Activated CD8-positive, alpha-beta memory T cell treated with anti-CD3 and anti-CD28 coated beads for 4 hours (primary cell): Measurements from ENCODE around the gene LYRM7.
A peak's percentile ranks its signal among the peaks of the same experiment; 100 is the strongest.
"Not testable (repeated sequence)": the region's sequence is repeated elsewhere in the genome, so short reads cannot be mapped to it uniquely, and the experiment has no call there.

ENCODE experiments used
- DNase-seq, 2 donors: peaks; one replicate each; pipeline ENCODE4 v3.0.0-alpha.2; 2020; ENCODE audit warnings: low read depth in 2 of 2

LYRM7 gene

DNA sequence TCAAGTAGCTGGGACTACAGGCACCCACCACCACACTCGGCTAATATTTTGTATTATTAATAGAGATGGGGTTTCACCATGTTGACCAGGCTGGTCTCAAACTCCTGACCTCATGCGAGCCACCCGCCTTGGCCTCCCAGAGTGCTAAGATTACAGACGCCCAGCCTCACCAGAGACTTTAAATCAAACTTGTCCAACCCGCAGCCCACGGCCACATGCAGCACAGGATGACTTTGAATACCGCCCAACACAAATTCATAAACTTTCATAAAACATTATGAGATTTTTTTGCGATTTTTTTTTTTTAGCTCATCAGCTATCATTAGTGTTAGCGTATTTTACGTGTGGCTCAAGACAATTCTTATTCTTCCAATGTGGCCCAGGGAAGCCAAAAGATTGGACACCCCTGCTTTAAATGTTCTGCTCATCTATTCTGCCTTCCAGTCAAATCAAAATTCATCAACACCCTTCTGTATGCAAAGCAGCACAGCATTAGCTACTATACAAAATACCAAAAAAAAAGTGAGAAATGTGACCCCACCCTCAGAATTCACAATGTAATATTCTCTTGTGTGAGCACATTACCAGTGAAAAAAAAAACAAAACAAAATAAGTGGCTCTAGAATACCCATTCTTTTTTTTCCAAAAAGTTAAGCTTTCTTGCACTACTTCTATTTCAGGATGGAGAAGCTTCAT, 50.4 kb downstream of the LYRM7 start:
- DNase-seq: no peak

GRCh38 chr5:131221888-131222287, 51.1 kb downstream of the LYRM7 start:
- no peak for DNase-seq

GRCh38 chr5:131222731-131223130, 52.0 kb downstream of the LYRM7 start:
- no peak for DNase-seq

DNA sequence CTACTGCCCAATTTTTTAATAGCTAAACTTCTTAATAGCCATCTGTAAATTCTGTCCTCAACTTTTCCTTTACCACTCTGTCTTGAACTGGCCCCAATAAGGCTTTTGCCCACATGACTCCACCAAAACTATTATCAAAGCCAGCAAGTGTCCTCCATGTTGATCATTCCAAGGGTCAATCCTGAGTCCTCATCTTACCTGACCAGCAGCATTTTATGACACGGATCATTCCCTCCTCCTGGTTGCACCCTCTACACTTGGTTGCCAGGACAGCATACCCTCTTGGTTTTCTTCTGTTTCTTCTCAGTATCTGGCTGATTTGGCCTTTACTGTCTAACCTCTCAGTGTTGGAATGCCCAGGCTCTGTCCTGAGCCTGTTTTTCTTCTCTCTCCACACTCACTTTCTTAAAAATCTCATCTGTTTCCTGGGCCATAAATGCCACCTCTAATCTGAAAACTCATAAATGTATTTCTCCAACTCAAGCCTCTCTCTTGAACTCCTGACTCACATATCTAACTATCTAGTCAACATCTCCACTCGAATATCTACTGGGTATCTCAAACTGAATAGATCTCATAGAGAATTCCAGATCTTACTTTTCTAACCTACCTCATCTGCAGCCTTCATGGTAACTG, 53.1 kb downstream of the LYRM7 start:
- DNase-seq: no peak

- DNase-seq: no peak
These were observed 53.9 kb downstream of the LYRM7 start for GRCh38 chr5:131224387-131225201.

- DNase-seq: no peak
These were observed 54.7 kb downstream of the LYRM7 start for GRCh38 chr5:131225282-131225974.

- DNase-seq: no peak
These were observed 56.2 kb downstream of the LYRM7 start for GRCh38 chr5:131226899-131227298.

GRCh38 chr5:131228646-131229045, 57.9 kb downstream of the LYRM7 start:
- DNase-seq: no peak

GRCh38 chr5:131229623-131230022, 58.9 kb downstream of the LYRM7 start:
- no peak for DNase-seq

DNA sequence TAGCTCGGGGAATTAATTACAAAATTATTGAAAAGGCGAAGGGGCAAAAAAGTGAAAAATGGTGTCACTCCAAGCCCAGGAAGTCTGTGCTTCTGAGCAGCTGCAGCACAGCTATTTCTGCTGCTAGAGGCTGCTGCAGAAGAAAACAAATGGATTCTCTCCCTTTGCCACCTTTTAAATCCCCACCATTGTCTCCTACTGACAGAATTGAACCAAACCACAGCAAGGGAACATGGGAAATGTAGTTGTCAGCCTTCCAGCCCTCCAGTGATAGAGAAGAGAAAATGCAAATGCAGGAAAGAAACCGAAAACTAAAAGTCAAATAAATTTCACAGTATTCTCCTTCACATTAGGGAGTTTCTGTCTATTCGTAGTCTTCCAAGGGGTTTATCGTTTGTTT, 59.7 kb downstream of the LYRM7 start:
- no peak for DNase-seq

GRCh38 chr5:131239686-131240085, 68.9 kb downstream of the LYRM7 start:
- DNase-seq: no peak

DNA sequence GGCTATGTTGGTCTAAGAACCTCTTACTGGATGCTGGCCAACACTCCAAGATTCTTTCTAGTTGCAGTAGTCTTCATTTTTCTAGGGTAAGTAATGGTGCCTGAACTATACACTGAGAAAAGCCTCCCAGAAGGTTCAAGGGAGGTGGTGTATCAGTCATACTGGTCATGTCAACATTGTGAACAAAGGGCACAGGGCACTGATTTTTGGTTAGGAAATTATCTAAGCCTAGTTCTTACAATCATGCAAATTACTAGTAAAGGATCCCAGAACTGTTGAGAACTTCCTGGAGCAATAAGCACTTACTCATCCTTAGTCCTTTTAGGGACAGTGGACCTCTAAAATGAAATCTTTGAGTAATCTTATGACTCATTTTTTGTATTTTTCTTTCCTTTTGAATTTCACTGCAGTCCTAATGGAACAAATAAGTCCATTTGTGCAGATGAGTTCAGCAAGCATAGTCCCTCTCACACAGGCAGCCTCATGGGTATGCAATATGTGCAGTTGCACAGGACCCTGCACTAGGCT, 72.0 kb downstream of the LYRM7 start:
- DNase-seq: no peak

- DNase-seq: no peak
These were observed 74.6 kb downstream of the LYRM7 start for GRCh38 chr5:131245312-131245711.

GRCh38 chr5:131245948-131246347, 75.2 kb downstream of the LYRM7 start:
- DNase-seq: no peak

DNA sequence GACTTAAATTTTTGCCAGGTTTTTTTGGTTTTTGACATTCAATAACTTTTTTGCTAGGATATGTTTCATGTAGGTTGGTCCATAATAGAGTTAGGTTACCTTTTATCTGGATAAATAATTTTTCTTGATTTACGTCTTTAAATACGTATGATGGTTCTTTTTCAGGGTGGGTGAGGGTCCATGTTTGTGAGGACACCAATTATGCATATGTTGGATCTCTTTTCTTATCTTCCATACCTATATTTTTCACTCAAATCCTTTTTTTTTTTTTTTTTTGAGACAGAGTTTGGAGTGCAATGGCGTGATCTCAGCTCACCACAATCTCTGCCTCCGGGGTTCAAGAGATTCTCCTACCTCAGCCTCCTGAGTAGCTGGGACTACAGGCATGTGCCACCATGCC, 75.8 kb downstream of the LYRM7 start:
- DNase-seq: no peak

- DNase-seq: no peak
These were observed 80.2 kb downstream of the LYRM7 start for GRCh38 chr5:131250751-131251475.

GRCh38 chr5:131252824-131253171, 82.1 kb downstream of the LYRM7 start:
- peak in 1 of 2 donors; percentile 67 for DNase-seq

- DNase-seq: not testable (repeated sequence)
These were observed 83.3 kb downstream of the LYRM7 start for GRCh38 chr5:131254025-131254424.

- DNase-seq: no peak
These were observed 84.0 kb downstream of the LYRM7 start for GRCh38 chr5:131254741-131255140.
